NT2/D1 (cell line): ENCODE measurements around the gene SDK1.

Source experiments
- DNase-seq: peaks from one replicate; pipeline ENCODE4 v3.0.0-alpha.2; 2011; ENCODE audit warnings: low read depth, low spot score
- H3K27me3 ChIP-seq: 2 replicates; pipeline ENCODE4 v1.6.0; 2011; ENCODE audit warnings: mild to moderate bottlenecking; ENCODE audit not compliant: insufficient read length, insufficient read depth
- H3K36me3 ChIP-seq: 2 replicates; pipeline ENCODE4 v1.6.1; 2011; ENCODE audit warnings: mild to moderate bottlenecking, low read length, mixed read lengths; ENCODE audit not compliant: insufficient read depth, insufficient read length
- H3K4me1 ChIP-seq: 2 replicates; pipeline ENCODE4 v1.5.1; 2011; ENCODE audit not compliant: insufficient read depth, insufficient read length
- H3K4me3 ChIP-seq: 2 replicates; pipeline ENCODE4 v1.5.1; 2011; ENCODE audit warnings: low read depth; ENCODE audit not compliant: insufficient read length
- H3K9ac ChIP-seq: 2 replicates; pipeline ENCODE4 v1.6.0; 2011; ENCODE audit warnings: low read depth; ENCODE audit not compliant: insufficient read length
- H3K9me3 ChIP-seq: 2 replicates; pipeline ENCODE4 v1.5.1; 2011; ENCODE audit warnings: mild to moderate bottlenecking, low read length; ENCODE audit not compliant: insufficient read depth
- SUZ12 ChIP-seq: IDR thresholded peaks from 2 replicates; pipeline ENCODE4 v1.6.1; 2011; ENCODE audit not compliant: insufficient read length, insufficient read depth; ENCODE audit errors: extremely low read depth
- YY1 ChIP-seq: IDR thresholded peaks from 2 replicates; pipeline ENCODE4 v1.6.1; 2011; ENCODE audit not compliant: insufficient read length, insufficient read depth
- ZNF274 ChIP-seq: IDR thresholded peaks from 2 replicates; pipeline ENCODE4 v1.6.1; 2011; ENCODE audit warnings: mild to moderate bottlenecking, low read depth, low read length

Gene SDK1

GRCh38 chr7:3722396-3722922 lies 421.4 kb downstream of the SDK1 start:
- Histone ChIP-seq H3K36me3 (no peaks in the 10 kb centered on the region), H3K27me3 (no peaks in the 10 kb centered on the region), H3K4me1 (peaks cover 3% of the 10 kb centered on the region), H3K4me3 (no peak overlapping the region), H3K9ac (no peak overlapping the region), H3K9me3 (no peaks in the 10 kb centered on the region)
- no peak for TF ChIP-seq YY1
- TF ChIP-seq SUZ12: no peak
- TF ChIP-seq ZNF274: no peak
- peak; percentile 85 for DNase-seq

- TF ChIP-seq YY1: no peak
- no peak for TF ChIP-seq ZNF274
- no peak for TF ChIP-seq SUZ12
- H3K4me1 ChIP-seq: peaks cover 3% of the 10 kb centered on the region
- 0 out of 2 replicates have a peak, but pooled peaks cover 1% of the 10 kb centered on the region for H3K9me3 ChIP-seq
Measured at GRCh38 chr7:3725155-3726059, 424.4 kb downstream of the SDK1 start.

GRCh38 chr7:3730276-3730675 lies 429.2 kb downstream of the SDK1 start:
- TF ChIP-seq ZNF274: no peak
- TF ChIP-seq SUZ12: no peak
- no peak for TF ChIP-seq YY1
- no peak overlapping the region for H3K4me3 ChIP-seq
- no peaks in the 10 kb centered on the region for H3K27me3 ChIP-seq
- no peaks in the 10 kb centered on the region for H3K36me3 ChIP-seq
- no peaks in the 10 kb centered on the region for H3K4me1 ChIP-seq
- peaks cover 11% of the 10 kb centered on the region; the same call in 1 of the 2 replicates for H3K9me3 ChIP-seq
- DNase-seq: no peak
- no peak overlapping the region for H3K9ac ChIP-seq

More at GRCh38 chr7:3725155-3726059, 424.4 kb downstream of the SDK1 start:
- DNase-seq: no peak
- Histone ChIP-seq H3K4me3 (no peak overlapping the region), H3K27me3 (no peaks in the 10 kb centered on the region), H3K36me3 (no peaks in the 10 kb centered on the region), H3K9ac (no peak overlapping the region)

- no peak overlapping the region for H3K4me3 ChIP-seq
- no peaks in the 10 kb centered on the region for H3K36me3 ChIP-seq
- no peaks in the 10 kb centered on the region for H3K27me3 ChIP-seq
- DNase-seq: no peak
- H3K9me3 ChIP-seq: peaks cover 18% of the 10 kb centered on the region; the same call in 1 of the 2 replicates
- no peak overlapping the region for H3K9ac ChIP-seq
- no peaks in the 10 kb centered on the region for H3K4me1 ChIP-seq
- TF ChIP-seq SUZ12: no peak
- TF ChIP-seq YY1: no peak
- TF ChIP-seq ZNF274: no peak
Measured at GRCh38 chr7:3732395-3733005, 431.4 kb downstream of the SDK1 start.

GRCh38 chr7:3733541-3734140 lies 432.6 kb downstream of the SDK1 start:
- no peak for DNase-seq
- H3K9me3 ChIP-seq: peaks cover 29% of the 10 kb centered on the region
- no peak overlapping the region for H3K4me3 ChIP-seq
- H3K4me1 ChIP-seq: no peaks in the 10 kb centered on the region
- H3K9ac ChIP-seq: no peak overlapping the region
- no peak for TF ChIP-seq YY1
- no peak for TF ChIP-seq ZNF274
- TF ChIP-seq SUZ12: no peak
- no peaks in the 10 kb centered on the region for H3K27me3 ChIP-seq
- no peaks in the 10 kb centered on the region for H3K36me3 ChIP-seq

- no peak for DNase-seq
- Histone ChIP-seq H3K9me3 (peaks cover 36% of the 10 kb centered on the region), H3K36me3 (no peaks in the 10 kb centered on the region), H3K4me3 (no peak overlapping the region), H3K4me1 (no peaks in the 10 kb centered on the region), H3K9ac (no peak overlapping the region), H3K27me3 (no peaks in the 10 kb centered on the region)
- TF ChIP-seq SUZ12 (no peak), ZNF274 (no peak), YY1 (no peak)
Measured at GRCh38 chr7:3738964-3739363, 437.9 kb downstream of the SDK1 start.
